H1 (cell line): ENCODE results near the gene COX7A2. TPM values are rescaled to one million over a fixed set of nuclear protein-coding genes. Genes with fewer than 3 reads are reported as not detected.

Experiments used
- CTCF ChIA-PET: fragments of 300-600 bp; sonication (Branson Sonifier 250); formaldehyde crosslinking; loops from one replicate; lab custom pipeline; 2021; ENCODE audit not compliant: partially characterized antibody; lab: Charles Lee
- POLR2A ChIA-PET: fragments of 300-600 bp; sonication (Branson Sonifier 250); formaldehyde crosslinking; loops from one replicate; lab custom pipeline; 2021; ENCODE audit warnings: inconsistent platforms; ENCODE audit not compliant: partially characterized antibody; lab: Charles Lee
- DNase-seq, 2 experiments: peaks; one replicate each; pipeline versions ENCODE4 v3.0.0 to v3.0.0-alpha.2; 2010 to 2022; ENCODE audit warnings: low spot score in 2 of 2, low read depth in 1 of 2, mixed read lengths in 1 of 2
- FAIRE-seq: peaks from 2 replicates; lab custom pipeline; 2011; peaks lifted over from hg19 to GRCh38; lab: Jason Lieb, UNC
- H2AFZ ChIP-seq: 2 replicates; pipeline ENCODE4 v1.8.1; 2012; ENCODE audit warnings: low read length, inconsistent platforms
- H2AK5ac ChIP-seq: 2 replicates; pipeline ENCODE4 v1.6.1; 2013; ENCODE audit warnings: low read depth, low read length
- H2BK120ac ChIP-seq: replicated peaks from 2 replicates; pipeline ENCODE3; 2013; ENCODE audit warnings: low read depth, low read length, inconsistent platforms
- H2BK12ac ChIP-seq: 2 replicates; pipeline ENCODE4 v1.6.1; 2013; ENCODE audit warnings: low read depth, low read length
- H2BK15ac ChIP-seq: 2 replicates; pipeline ENCODE4 v1.6.1; 2013; ENCODE audit warnings: low read length
- H2BK20ac ChIP-seq: 2 replicates; pipeline ENCODE4 v1.6.1; 2013; ENCODE audit warnings: low read length
- H2BK5ac ChIP-seq: 2 replicates; pipeline ENCODE4 v1.6.1; 2013; ENCODE audit warnings: low read depth, low read length
- H3K14ac ChIP-seq: 2 replicates; pipeline ENCODE4 v1.6.1; 2013; ENCODE audit warnings: inconsistent platforms; ENCODE audit not compliant: insufficient read length
- H3K18ac ChIP-seq: 2 replicates; pipeline ENCODE4 v1.6.1; 2013; ENCODE audit warnings: low read length; ENCODE audit errors: extremely low read depth
- H3K23ac ChIP-seq: 2 replicates; pipeline ENCODE4 v1.6.1; 2013; ENCODE audit warnings: inconsistent platforms; ENCODE audit not compliant: insufficient read length
- H3K23me2 ChIP-seq: 2 replicates; pipeline ENCODE4 v1.6.1; 2013; ENCODE audit warnings: low read depth, low read length
- H3K27ac ChIP-seq: 2 replicates; pipeline ENCODE4 v1.6.1; 2011; ENCODE audit warnings: low read depth, low read length, inconsistent platforms
- H3K27me3 ChIP-seq, 4 experiments: replicated peaks in 1 of 4; 1 replicate in 1 of 4; 2 replicates in 3 of 4; pipeline versions ENCODE4 v1.6.1 to v1.8.1; 2011 to 2013; ENCODE audit warnings: low read length in 3 of 4, mild to moderate bottlenecking in 3 of 4, inconsistent platforms in 2 of 4, mixed read lengths in 2 of 4, moderate library complexity in 1 of 4; ENCODE audit not compliant: control insufficient read depth in 3 of 4, insufficient read depth in 3 of 4; ENCODE audit errors: extremely low read depth in 1 of 4
- H3K36me3 ChIP-seq, 4 experiments: 2 replicates each; pipeline versions ENCODE4 v1.6.1 to v1.8.1; 2011 to 2013; ENCODE audit warnings: mild to moderate bottlenecking in 4 of 4, low read length in 3 of 4, moderate library complexity in 2 of 4, control low read depth in 1 of 4, inconsistent platforms in 1 of 4; ENCODE audit not compliant: insufficient read depth in 4 of 4, control insufficient read depth in 2 of 4
- H3K4ac ChIP-seq: replicated peaks from 2 replicates; pipeline ENCODE3; 2013; ENCODE audit warnings: low read length, low read depth, mixed read lengths, inconsistent platforms; ENCODE audit not compliant: insufficient read length
- H3K4me1 ChIP-seq, 4 experiments: replicated peaks in 1 of 4; 1 replicate in 1 of 4; 2 replicates in 3 of 4; pipeline versions ENCODE4 v1.6.1 to v1.8.1; 2011 to 2013; ENCODE audit warnings: low read length in 3 of 4, inconsistent platforms in 2 of 4, mixed read lengths in 1 of 4; ENCODE audit not compliant: insufficient read depth in 4 of 4, control insufficient read depth in 3 of 4
- H3K4me2 ChIP-seq, 2 experiments: 2 replicates each; pipeline versions ENCODE4 v1.6.1 to v1.8.1; 2011 to 2013; ENCODE audit warnings: low read depth in 2 of 2, low read length in 2 of 2, control low read depth in 1 of 2, inconsistent platforms in 1 of 2, mild to moderate bottlenecking in 1 of 2; ENCODE audit not compliant: insufficient read depth in 1 of 2
- H3K4me3 ChIP-seq, 4 experiments: fragments of 200-600, 300-600 bp in 1 of 4; sonication (generic), shearing (Covaris generic), sonication (Bioruptor Twin) in 1 of 4; 2 replicates each; pipeline versions ENCODE4 v1.5.1 to v1.8.1; 2011 to 2016; ENCODE audit warnings: low read length in 4 of 4, low read depth in 3 of 4, control low read depth in 2 of 4, inconsistent platforms in 2 of 4, mild to moderate bottlenecking in 2 of 4, mixed read lengths in 1 of 4, moderate library complexity in 1 of 4; ENCODE audit not compliant: insufficient read depth in 2 of 4; ENCODE audit errors: extremely low read depth in 1 of 4
- H3K56ac ChIP-seq: replicated peaks from 2 replicates; pipeline ENCODE3; 2013; ENCODE audit warnings: low read depth, mild to moderate bottlenecking, mixed read lengths, low read length, inconsistent platforms; ENCODE audit not compliant: insufficient read length
- H3K79me1 ChIP-seq: 2 replicates; pipeline ENCODE4 v1.6.1; 2013; ENCODE audit warnings: low read depth, low read length, control low read depth
- H3K79me2 ChIP-seq, 2 experiments: 2 replicates each; pipeline versions ENCODE4 v1.6.1 to v1.8.1; 2012 to 2013; ENCODE audit warnings: low read length in 2 of 2, mild to moderate bottlenecking in 2 of 2, inconsistent platforms in 1 of 2; ENCODE audit not compliant: insufficient read depth in 2 of 2, control insufficient read depth in 1 of 2
- H3K9ac ChIP-seq, 4 experiments: replicated peaks in 1 of 4; 1 replicate in 1 of 4; 2 replicates in 3 of 4; pipeline versions ENCODE4 v1.6.1 to v1.8.1; 2011 to 2013; ENCODE audit warnings: low read depth in 3 of 4, low read length in 3 of 4, control low read depth in 2 of 4, mild to moderate bottlenecking in 2 of 4, moderate library complexity in 2 of 4, inconsistent platforms in 1 of 4; ENCODE audit errors: extremely low read depth in 1 of 4
- H3K9me3 ChIP-seq, 2 experiments: 2 replicates each; pipeline versions ENCODE4 v1.6.1 to v1.8.1; 2012 to 2013; ENCODE audit warnings: mild to moderate bottlenecking in 2 of 2, moderate library complexity in 2 of 2, control low read depth in 1 of 2, inconsistent platforms in 1 of 2, low read depth in 1 of 2, low read length in 1 of 2, mixed read lengths in 1 of 2; ENCODE audit not compliant: insufficient read depth in 2 of 2
- H4K20me1 ChIP-seq, 2 experiments: replicated peaks in 1 of 2; 2 replicates each; pipeline versions ENCODE3 to v1.8.1; 2011 to 2013; ENCODE audit warnings: inconsistent platforms in 2 of 2, low read length in 2 of 2, mild to moderate bottlenecking in 1 of 2; ENCODE audit not compliant: insufficient read depth in 2 of 2, control insufficient read depth in 1 of 2
- H4K5ac ChIP-seq: 2 replicates; pipeline ENCODE4 v1.6.1; 2013; ENCODE audit warnings: low read length, low read depth, mixed read lengths, inconsistent platforms; ENCODE audit not compliant: insufficient read length
- H4K8ac ChIP-seq: 2 replicates; pipeline ENCODE4 v1.8.0; 2013; ENCODE audit warnings: mild to moderate bottlenecking, moderate library complexity, low read length, inconsistent platforms; ENCODE audit not compliant: insufficient read depth; ENCODE audit errors: extremely low read depth
- H4K91ac ChIP-seq: replicated peaks from 2 replicates; pipeline ENCODE3; 2013; ENCODE audit warnings: low read length, mixed read lengths, inconsistent platforms; ENCODE audit not compliant: insufficient read length
- EZH2 ChIP-seq: fragments of 200-600 bp; sonication (generic); IDR thresholded peaks from 2 replicates; pipeline ENCODE4 v1.7.1; 2012; ENCODE audit warnings: low read depth, mild to moderate bottlenecking, moderate library complexity, low read length, inconsistent platforms; ENCODE audit not compliant: severe bottlenecking
- MAFK ChIP-seq: IDR thresholded peaks from 2 replicates; pipeline ENCODE4 v1.6.1; 2012; ENCODE audit warnings: low read depth, mild to moderate bottlenecking, improper control_type of control experiment, low read length
- WGBS, 2 experiments: shearing (Covaris generic) in 1 of 2; methylation state at CpG; one replicate each; pipeline versions ENCODE4 v1.1.6 to v1.1.7; 2013 to 2015; ENCODE audit warnings: low lambda C conversion rate in 2 of 2, mixed read lengths in 2 of 2, inconsistent platforms in 1 of 2, low coverage in 1 of 2, missing lambda C conversion rate in 1 of 2; ENCODE audit not compliant: insufficient replicate concordance in 2 of 2, insufficient coverage in 1 of 2, insufficient read length in 1 of 2; ENCODE audit errors: extremely low coverage in 1 of 2, missing lambda C conversion rate in 1 of 2; 5-methylcytosine and 5-hydroxymethylcytosine counted together
- polyA plus RNA-seq, 7 experiments: library from polyadenylated mRNA; depleted of rRNA in 3 of 7; stranded (reverse) in 5 of 7; unstranded in 2 of 7; fragments of >200 nt in 5 of 7; fragments of 200-250 nt in 2 of 7; gene quantifications; 1 replicate in 5 of 7; 2 replicates in 1 of 7; 4 replicates in 1 of 7; pipeline versions ENCODE4 v1.2.1 to v1.2.3, GENCODE V29; 2011 to 2013; ENCODE audit warnings: missing spikeins in 2 of 7, mixed read lengths in 2 of 7
- total RNA-seq: library from RNA; stranded (reverse); fragmentation: NEBNext Ultra II Directional; extraction: Animal tissue kit (Norgen Biotek cat#: 25700); gene quantifications from 2 replicates; pipeline ENCODE4 v1.2.1, GENCODE V29; 2021

The COX7A2 gene
- total and polyA plus RNA-seq, 2 of the 8 experiments (the other 6 are each of a cell fraction or from before 2014, with no cell fraction given), result 262 to 468 TPM

DNA sequence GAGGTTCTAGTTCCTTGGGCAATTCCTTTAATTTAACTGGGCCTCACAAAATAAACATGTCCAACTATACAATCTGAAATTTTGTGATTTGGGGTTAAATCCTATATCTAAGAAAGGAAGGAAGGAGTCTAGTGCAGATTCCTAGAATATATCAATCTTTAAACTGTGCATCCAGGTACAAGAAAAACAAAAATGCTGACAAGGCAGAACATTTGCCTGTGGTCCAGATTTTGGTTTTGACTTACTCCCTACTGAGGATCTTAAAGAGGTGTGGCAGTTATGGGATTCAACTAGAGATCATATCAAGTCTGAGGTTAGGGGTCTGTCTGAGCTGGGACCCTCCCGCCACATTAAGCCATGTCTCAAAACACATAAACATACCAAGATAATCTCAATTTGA lies 17.7 kb upstream of the COX7A2 start:
- no peak overlapping the region for H3K14ac ChIP-seq
- H3K4me1 ChIP-seq, result no peaks in the 10 kb centered on the region
- H3K79me2 ChIP-seq, result peaks cover 0 to 22% of the 10 kb centered on the region in 2 experiments; a peak in 2 of 4 replicates
- H3K56ac ChIP-seq, result no peak overlapping the region
- H4K5ac ChIP-seq, result no peak overlapping the region
- no peak overlapping the region for H3K4me3 ChIP-seq
- TF ChIP-seq MAFK (peak; percentile 88), EZH2 (no peak)
- TF ChIP-seq, all 59 proteins: peak for 1
- no peak overlapping the region for H3K4ac ChIP-seq
- peaks cover 2 to 42% (median 9%) of the 10 kb centered on the region in 4 experiments; a peak in 6 of 8 replicates for H3K36me3 ChIP-seq
- no peaks in the 10 kb centered on the region for H3K23me2 ChIP-seq
- H3K27ac ChIP-seq, result no peak overlapping the region
- no peaks in the 10 kb centered on the region for H3K79me1 ChIP-seq
- no peaks in the 10 kb centered on the region for H4K20me1 ChIP-seq
- no peak overlapping the region for H4K8ac ChIP-seq
- H3K23ac ChIP-seq, result no peak overlapping the region
- no peak overlapping the region for H2AFZ ChIP-seq
- no peak overlapping the region for H2BK12ac ChIP-seq
- no peak overlapping the region for H3K18ac ChIP-seq
- DNase-seq, result no peak
- no peak overlapping the region for H2AK5ac ChIP-seq
- H2BK120ac ChIP-seq, result no peak overlapping the region
- no peak overlapping the region for H4K91ac ChIP-seq
- CTCF ChIA-PET, result interaction anchor here (0.6 to 1.2 kb wide), 2 partner anchors 14 to 749 kb away, joined by 3 read pairs; no protein-coding TSS in a partner anchor
- POLR2A ChIA-PET, result interaction anchor here (1.2 to 1.5 kb wide), 2 partner anchors 10 to 23 kb away, joined by 4 read pairs; partner anchors contain the start of gene TMEM30A
- no peak for FAIRE-seq
- H2BK20ac ChIP-seq, result no peak overlapping the region
- no peaks in the 10 kb centered on the region for H3K27me3 ChIP-seq
- no peaks in the 10 kb centered on the region for H3K9me3 ChIP-seq
- H3K4me2 ChIP-seq, result no peak overlapping the region
- no peak overlapping the region for H2BK15ac ChIP-seq
- no peak overlapping the region for H3K9ac ChIP-seq
- 89% methylated on average over 1 of the region's 1 CpG; no CpG with 5 or more reads in 1 of the 2 experiments for WGBS, 2 experiments
- H2BK5ac ChIP-seq, result no peak overlapping the region
